ENCODE results near the gene NSG1.

The NSG1 gene

DNA sequence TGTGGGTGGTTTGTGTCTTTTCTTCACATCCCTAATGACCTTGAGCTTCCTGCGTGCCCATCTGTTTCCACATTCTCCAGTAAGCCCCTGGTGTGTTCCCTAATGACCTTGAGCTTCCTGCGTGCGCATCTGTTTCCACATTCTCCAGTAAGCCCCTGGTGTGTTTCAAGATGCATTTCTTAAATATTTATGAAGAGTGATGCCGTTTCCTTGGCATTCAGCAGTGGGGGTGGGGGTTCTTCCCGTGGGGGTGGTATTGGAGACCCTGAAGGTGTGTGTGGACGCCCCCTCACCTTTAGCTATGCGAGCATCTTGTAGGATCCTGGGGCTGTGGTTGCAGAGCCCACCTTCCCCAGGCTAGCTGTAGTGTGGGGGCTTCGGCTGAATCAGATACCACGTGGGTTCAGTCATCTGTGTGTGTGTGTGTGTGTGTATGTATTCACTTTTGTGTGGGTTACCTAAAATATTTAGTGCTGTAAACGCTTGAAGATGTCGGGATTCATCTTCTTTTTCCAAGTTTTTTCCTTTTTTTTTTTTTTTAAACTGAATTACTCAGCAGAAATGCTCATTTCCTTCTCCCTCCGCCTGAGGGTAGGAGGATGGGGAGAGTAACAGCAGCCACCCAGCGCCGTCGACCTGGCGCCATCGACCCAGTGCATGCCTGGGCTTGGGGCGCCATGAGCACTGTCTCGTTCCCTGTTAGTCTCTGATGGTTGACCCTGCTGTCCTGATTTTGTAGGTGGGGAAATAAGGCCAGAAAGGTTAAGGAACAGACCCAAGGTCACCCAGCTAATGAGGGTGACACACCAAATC lies 9.9 kb downstream of the NSG1 start:
- DNase-seq, result no peak

DNA sequence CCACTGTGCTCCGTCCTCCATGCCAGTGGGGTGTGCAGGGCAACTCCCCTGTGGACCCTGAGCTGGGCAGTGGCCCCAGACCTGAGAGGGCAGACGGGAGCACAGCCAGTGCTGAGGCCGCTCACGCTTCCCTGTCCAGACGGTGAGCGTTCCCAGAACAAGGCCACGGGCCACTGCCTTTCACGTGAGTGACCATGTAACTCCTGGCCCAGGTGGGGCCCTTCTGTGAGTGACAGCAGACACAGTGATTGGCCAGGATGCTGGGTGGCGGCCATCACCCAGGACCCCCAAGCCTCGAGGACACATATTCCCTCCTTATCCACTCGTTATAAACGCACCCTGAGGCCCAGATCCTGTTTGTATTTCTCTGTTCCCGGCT lies 10.5 kb downstream of the NSG1 start:
- DNase-seq, result no peak

GRCh38 chr4:4398430-4398829 lies 11.5 kb downstream of the NSG1 start:
- DNase-seq, result no peak

- DNase-seq, result no peak
Measured at GRCh38 chr4:4401036-4401435, 14.1 kb downstream of the NSG1 start.

DNA sequence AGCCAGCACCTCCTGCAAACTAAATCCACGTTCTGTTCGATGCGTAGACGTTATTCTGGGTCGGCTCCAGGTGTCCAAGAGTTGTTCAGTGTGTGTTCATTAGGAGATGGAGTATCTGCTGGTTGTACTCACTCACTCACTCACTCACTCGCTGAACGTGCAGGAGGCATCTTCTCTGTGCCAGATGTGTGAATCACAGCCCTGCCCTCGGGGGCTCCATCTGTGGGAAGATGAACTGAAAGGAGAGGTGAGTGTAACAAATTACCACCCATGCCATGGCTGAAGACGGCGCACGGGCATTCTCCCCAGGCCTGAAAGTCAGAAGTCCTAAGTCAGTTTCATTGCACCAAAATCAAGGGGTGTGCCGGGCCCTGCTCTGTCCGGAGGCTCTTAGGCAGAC lies 16.1 kb downstream of the NSG1 start:
- DNase-seq, result no peak

GRCh38 chr4:4405358-4405962 lies 18.6 kb downstream of the NSG1 start:
- no peak for DNase-seq

GRCh38 chr4:4406455-4407298 lies 19.8 kb downstream of the NSG1 start:
- no peak for DNase-seq

DNA sequence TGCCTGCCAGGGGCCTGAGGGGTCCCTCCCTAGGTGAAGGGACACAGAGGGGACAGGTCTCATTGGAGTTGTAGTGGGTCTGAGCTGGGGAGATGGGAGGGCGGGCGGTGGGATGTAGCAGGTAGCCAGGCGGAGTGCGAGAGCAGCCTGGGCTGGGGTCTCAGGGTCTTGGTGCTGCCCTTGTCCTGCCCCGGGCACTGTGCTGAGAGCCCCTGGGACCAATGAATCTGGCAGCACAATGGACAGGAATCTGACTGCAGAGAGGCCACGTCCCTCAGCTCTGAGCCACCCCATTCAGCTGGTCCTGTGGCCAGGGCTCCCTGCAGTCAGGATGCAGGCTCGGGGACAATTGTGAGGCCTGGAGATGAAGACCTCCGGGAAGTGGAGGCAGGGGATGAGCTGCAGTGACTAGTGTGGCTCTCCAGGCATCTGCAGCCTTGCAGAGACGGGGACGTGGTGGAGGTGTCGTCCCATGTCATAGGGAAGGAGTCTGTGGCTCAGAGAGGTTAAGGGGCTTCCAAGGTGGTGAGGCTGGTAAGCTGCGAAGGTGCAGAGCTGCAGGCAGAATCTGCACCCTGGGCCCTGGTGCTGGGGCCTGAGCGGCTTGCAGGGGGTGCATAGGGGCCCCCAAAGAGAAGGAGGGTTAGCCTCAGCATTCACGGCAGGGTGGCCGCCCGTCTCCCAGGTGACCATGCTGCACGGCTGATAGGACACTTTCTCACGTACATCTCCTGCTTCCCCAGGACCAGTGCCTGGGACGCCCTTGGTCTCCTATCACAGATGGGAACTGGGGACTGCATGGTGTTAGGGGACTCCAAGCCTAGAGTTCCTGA lies 20.6 kb downstream of the NSG1 start:
- DNase-seq, result no peak

GRCh38 chr4:4408132-4408523 lies 21.2 kb downstream of the NSG1 start:
- DNase-seq, result no peak

DNA sequence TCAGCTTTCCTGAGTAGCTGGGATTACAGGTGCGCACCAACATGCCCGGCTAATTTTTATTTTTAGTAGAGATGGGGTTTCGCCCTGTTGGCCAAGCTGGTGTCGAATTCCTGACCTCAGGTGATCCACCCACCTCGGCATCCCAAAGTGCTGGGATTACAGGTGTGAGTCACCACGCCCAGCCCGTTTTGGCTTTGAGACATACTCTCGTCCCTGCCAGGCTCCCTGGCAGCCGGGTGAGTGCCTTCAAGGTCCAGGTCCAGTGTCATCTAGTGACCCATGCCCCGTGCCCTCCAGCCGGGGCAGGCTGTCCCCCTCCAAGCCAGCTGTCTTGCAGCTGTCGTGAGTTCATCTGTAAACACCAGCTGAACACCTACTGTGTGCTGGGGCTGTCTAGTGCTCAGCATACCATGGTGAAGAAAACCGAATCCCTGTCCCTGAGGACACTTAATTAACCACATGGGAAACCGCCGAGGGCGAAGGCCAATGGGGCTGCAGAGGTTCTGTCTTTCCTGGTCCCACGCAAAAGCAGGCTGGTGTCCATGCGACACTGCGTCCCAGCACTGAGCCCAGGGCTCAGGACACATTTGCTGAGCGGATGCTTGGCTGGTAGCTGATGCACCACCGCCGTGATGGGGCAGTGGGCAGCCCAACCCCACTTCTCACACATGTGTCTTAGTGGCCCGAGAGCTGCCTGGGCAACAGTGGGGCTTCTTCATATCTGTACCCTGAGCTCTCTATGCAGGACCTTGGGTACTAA lies 21.9 kb downstream of the NSG1 start:
- no peak for DNase-seq

DNA sequence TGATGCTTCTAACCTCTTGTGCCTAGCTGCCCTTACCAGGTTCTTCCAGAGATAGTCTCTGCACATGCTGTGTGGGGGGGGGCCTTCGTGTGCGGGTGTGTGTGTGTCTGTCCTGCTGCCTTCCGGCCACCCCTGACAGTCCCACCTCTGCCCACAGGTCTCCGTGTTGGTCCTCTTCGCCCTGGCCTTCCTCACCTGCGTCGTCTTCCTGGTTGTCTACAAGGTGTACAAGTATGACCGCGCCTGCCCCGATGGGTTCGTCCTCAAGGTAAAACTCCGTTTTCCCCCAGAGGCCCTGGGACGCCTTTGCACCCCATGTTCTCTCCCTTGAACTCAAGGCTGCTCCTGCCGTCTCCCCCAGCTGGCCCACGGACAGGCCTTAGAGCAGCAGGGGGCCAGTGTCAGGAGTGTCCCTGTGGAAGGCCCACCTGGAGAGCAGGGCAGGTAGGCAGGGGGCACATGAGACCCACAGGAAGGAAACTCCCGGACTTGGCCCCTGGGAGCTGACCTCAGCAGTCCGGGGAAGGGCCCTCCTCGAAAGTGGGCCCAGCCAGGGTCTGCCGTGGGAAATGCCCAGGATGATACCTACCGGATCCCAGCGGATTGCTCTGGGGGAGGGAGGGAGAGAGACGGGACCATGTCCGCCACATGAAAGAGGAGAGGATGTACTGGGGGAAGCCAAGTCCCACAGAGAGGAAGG lies 22.7 kb downstream of the NSG1 start:
- DNase-seq, result no peak

DNA sequence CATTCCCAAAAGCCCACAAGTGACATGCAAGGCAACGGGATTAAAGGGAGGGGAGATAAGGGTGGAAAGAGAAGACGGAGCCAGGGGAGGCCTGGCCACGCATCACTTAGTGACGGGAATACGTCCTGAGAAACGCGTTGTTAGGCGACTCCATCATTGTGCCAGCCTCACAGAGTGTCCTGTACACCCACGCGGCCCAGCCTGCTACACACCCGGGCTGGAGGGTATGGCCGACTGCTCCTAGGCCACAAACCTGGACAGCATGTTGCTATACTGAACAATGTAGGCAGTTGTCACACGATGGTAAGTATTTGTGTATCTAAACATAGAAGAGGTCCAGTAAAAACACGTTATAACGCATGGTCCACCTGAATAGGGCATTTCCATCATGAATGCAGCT lies 23.4 kb downstream of the NSG1 start:
- no peak for DNase-seq

GRCh38 chr4:4411906-4412305 lies 25.0 kb downstream of the NSG1 start:
- DNase-seq, result no peak

GRCh38 chr4:4412641-4413372 lies 25.9 kb downstream of the NSG1 start:
- DNase-seq, result no peak

- no peak for DNase-seq
Measured at GRCh38 chr4:4413373-4413725, 26.4 kb downstream of the NSG1 start.

DNA sequence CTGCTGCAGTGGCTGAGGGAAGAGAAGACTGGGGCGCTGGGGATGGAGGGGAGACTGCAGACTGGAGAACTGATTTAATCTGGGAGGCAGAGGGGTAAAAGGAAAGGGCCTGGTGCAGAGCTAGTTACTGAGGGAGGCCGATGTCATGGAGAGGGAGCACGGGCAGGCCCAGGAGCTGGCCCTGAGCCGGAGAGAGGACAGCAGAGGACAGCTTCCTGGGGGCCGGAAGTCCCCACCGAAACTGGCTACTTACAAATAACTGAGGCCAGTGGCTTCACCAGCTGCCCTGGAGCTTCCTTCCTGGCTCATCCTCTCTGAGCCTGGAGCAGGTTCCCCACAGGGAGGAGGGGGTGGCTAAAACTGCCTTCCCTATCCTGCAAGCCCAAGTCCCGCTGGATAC lies 26.9 kb downstream of the NSG1 start:
- DNase-seq, result no peak

- no peak for DNase-seq
Measured at GRCh38 chr4:4415107-4415805, 28.4 kb downstream of the NSG1 start.

DNA sequence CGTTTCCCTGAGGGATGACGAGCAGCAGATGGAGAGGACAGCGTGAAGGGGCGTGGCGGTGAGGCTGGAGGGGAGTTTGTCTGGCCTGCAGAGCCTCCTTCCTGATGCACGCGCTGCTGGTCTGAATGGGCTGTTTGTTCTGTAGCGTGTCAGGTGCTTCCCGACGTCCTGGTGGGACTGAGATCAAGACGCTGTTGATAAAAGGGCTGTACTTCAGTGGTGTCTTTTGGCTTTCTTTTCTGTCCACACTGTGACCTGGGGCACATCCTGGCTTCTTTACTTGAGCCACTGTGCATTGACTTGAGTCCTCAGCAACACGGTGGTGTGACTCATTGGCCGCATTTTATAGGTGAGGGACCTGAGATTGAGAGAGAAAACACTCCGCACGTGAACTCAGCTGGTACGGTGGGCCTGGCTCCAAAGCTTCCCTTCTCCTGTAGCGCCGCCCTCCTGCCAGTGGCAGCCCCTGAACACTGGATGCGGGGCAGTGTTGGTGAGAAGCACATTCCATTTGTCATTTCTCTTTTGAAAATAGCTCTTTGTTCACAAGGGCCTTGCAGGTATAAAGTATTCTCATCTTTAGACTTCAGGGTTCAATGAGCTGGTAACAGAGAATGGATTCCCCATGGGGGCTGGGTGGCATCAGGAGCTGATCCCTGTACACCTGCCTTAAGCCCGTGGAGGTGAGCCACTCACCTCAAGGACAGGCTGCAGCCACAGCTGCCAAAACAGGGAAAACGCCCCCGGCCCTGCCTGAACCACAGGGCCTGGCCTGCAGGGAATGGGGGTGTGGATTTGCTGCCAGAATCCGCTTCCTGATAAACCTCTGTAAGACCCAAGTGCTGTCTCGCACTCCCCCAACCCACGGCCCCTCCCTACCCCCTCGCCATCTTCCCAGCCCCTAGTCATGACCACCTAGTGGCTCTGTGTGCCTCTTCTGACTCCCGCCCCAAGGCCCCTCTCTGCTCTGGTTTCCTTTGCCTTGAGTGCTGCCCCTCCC lies 29.2 kb downstream of the NSG1 start:
- DNase-seq, result no peak

DNA sequence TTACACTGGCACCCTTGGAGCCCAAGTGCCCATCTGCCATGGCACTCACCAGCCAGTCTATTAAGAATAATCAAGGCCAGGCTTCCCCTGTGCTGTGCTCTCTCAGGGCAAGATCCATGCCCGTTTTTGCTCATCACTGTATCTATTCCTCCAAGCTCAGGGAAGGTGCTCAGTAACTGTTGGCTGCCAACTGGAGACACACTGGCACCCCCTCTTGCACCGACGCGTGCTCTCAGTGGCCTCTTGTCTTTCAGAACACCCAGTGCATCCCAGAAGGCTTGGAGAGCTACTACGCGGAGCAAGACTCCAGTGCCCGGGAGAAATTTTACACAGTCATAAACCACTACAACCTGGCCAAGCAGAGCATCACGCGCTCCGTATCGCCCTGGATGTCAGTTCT lies 30.1 kb downstream of the NSG1 start:
- DNase-seq, result no peak

All from CD4-positive, alpha-beta T cell treated with Interleukin-10 for 1 hour (primary cell).